HG03342 (cell line): ENCODE results near the gene VWDE.
A peak's percentile ranks its signal among the peaks of the same experiment; 100 is the strongest.
"Not testable (repeated sequence)": the region's sequence is repeated elsewhere in the genome, so short reads cannot be mapped to it uniquely, and the experiment has no call there.

Source experiments
- ATAC-seq: cut with Tn5 transposase; IDR thresholded peaks from one replicate; pipeline ENCODE4 v1.9.1; 2021; ENCODE audit warnings: mild to moderate bottlenecking, moderate library complexity; ENCODE audit not compliant: unreplicated experiment

Gene VWDE

GRCh38 chr7:12403287-12404181 lies at the start of gene VWDE:
Gene VWDE (minus strand): TSS chr7:12403865. CDS start chr7:12403716, 149 bp downstream.
- ATAC-seq = peak; percentile 57

GRCh38 chr7:12453136-12453535 lies 49.5 kb upstream of the VWDE start:
- ATAC-seq = not testable (repeated sequence)

- no peak for ATAC-seq
Measured at GRCh38 chr7:12450615-12451014, 47.0 kb upstream of the VWDE start.

GRCh38 chr7:12444785-12445184 lies 41.1 kb upstream of the VWDE start:
- ATAC-seq = no peak

- ATAC-seq = no peak
Measured at GRCh38 chr7:12440229-12440628, 36.6 kb upstream of the VWDE start.

GRCh38 chr7:12436896-12437535 lies 33.4 kb upstream of the VWDE start:
- ATAC-seq = no peak

GRCh38 chr7:12436126-12436525 lies 32.5 kb upstream of the VWDE start:
- no peak for ATAC-seq

- ATAC-seq = no peak
Measured at GRCh38 chr7:12434012-12434642, 30.5 kb upstream of the VWDE start.

GRCh38 chr7:12431886-12432556 lies 28.4 kb upstream of the VWDE start:
- no peak for ATAC-seq

GRCh38 chr7:12425311-12425710 lies 21.6 kb upstream of the VWDE start:
- no peak for ATAC-seq

GRCh38 chr7:12423997-12424745 lies 20.5 kb upstream of the VWDE start:
- ATAC-seq = no peak

GRCh38 chr7:12423355-12423996 lies 19.8 kb upstream of the VWDE start:
- ATAC-seq = no peak

GRCh38 chr7:12422554-12423320 lies 19.1 kb upstream of the VWDE start:
- no peak for ATAC-seq

- ATAC-seq = no peak
Measured at GRCh38 chr7:12418452-12418851, 14.8 kb upstream of the VWDE start.

- ATAC-seq = no peak
Measured at GRCh38 chr7:12415072-12415471, 11.4 kb upstream of the VWDE start.

- no peak for ATAC-seq
Measured at GRCh38 chr7:12412407-12412806, 8.7 kb upstream of the VWDE start.

GRCh38 chr7:12410523-12410922 lies 6.9 kb upstream of the VWDE start:
- no peak for ATAC-seq

GRCh38 chr7:12409097-12409711 lies 5.5 kb upstream of the VWDE start:
- no peak for ATAC-seq

GRCh38 chr7:12407652-12408051 lies 4.0 kb upstream of the VWDE start:
- not testable (repeated sequence) for ATAC-seq
